ENCODE measurements around the gene ARHGAP15. TPM values are rescaled to one million over a fixed set of nuclear protein-coding genes. Genes with fewer than 3 reads are reported as not detected.
A peak's percentile ranks its signal among the peaks of the same experiment; 100 is the strongest.

The ARHGAP15 gene
- polyA plus RNA-seq, 3 donors, result 3.0 to 3.3 (median 3.2) TPM

DNA sequence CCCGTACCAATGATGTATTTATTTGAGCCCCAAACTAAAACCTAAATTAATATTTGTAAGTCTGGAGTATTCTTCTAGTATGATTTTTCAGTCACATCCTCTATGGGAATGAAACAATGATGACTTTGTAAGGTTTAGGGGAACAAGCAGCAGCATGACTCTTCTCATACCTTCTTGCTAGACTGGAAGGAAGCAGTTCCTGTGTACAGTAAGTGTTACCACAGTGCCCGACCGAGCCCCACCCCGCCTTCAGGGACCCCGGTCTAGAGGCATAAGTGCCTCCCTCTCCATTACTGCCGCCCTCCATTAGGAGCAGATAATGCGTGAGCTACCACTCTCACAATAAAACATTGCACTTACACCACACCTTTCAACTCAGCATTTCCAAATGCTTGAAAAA, 599.3 kb downstream of the ARHGAP15 start:
- no peak for DNase-seq (ENCODE audit: extremely low read depth in 1 of 11, low read depth in 9 of 11, low spot score in 4 of 11)

DNA sequence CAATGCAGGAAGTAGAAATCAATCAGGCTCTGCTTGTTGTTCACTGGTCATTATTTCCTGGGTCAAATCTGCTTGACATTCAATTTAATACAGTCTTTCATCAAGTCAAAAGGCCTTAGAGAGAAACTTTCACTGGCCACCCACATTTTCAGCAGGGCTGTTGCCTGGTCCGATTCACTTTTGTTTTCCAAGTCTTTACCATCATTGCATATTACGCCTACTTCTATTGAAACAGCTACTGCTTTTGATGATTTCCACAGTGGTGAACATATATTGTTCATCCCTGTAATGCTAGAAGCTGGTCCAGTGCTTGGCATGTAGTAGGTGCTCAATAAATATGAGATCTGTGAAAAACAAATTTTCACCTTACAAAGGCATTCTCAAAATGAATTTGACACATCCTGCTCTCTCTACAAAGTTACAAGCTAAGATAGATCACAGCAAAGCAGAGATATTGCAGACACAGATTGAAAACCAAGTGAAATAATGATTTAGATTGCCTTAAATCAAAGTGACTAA, 600.1 kb downstream of the ARHGAP15 start:
- no peak for DNase-seq (ENCODE audit: extremely low read depth in 1 of 11, low read depth in 9 of 11, low spot score in 4 of 11)

DNA sequence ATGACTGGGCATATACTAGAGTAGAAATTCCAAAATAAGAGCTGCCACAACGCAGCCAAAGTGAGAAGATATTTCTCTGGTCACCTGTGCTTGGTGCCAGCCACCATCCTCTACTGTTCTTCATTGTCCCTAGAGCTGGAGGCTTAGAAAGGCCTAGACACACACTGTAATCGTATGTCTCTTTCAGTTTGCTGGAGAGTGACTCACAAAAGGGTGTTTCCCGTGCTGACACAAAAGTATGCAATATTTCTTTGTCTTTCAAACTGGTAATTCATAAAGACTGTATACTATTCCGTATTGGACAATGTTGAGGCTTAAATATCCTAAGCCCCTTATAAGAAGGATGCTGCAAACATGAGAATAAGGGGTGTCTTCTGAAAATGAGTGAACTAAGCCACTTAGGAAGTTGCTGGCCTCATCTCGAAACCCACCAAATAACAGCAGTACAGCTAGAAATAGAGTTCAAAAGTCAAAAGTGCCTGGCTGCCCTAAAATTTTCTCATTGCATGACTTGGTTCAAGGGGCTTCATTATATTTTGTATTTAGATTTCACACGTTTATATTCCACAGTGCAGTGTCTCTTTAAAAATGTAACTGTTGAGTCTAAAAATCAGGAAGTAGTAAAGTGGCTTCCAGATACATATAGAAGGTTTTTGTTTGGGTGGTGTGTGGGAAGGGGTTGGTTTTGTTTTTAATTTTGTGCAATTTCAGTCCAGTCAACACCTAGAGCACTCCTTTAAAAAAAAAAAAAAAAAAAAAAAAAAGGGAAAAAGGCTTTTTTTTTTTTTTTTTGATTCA, 601.1 kb downstream of the ARHGAP15 start:
- no peak for DNase-seq (ENCODE audit: extremely low read depth in 1 of 11, low read depth in 9 of 11, low spot score in 4 of 11)

DNA sequence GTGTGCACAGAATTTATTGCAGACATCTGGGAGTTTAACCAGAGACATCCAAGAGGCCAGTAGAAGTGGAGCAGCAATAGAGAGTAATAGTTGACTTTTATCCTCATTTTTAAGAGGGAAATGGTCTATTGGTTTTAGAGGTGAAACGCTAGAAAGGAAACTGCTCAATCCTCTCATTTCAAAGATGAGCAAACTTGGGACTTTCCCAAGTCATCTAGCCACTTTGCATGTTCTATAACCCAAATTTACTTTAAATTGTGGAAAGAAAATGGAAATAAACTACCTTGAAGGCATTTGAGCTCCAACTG, 601.7 kb downstream of the ARHGAP15 start:
- DNase-seq (ENCODE audit: extremely low read depth in 1 of 11, low read depth in 9 of 11, low spot score in 4 of 11), result no peak

DNA sequence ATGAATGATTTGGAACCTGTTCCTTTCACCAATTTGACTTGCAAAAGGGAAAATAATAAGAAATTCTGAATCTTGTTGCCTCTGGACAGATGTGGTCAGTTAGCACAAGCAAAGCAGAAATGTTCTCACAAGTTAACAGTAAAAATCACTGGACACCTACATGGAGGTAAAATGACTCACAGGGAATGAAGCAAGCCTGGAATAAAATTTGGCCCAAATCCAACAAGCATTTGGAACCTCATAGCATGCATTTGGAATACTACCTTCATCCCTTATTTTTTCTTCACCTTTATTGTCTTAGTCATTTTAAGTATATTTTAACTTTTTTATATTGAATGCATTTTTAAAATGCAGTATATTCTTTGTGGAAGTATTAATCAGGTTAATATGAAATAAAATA, 602.9 kb downstream of the ARHGAP15 start:
- no peak for DNase-seq (ENCODE audit: extremely low read depth in 1 of 11, low read depth in 9 of 11, low spot score in 4 of 11)

DNA sequence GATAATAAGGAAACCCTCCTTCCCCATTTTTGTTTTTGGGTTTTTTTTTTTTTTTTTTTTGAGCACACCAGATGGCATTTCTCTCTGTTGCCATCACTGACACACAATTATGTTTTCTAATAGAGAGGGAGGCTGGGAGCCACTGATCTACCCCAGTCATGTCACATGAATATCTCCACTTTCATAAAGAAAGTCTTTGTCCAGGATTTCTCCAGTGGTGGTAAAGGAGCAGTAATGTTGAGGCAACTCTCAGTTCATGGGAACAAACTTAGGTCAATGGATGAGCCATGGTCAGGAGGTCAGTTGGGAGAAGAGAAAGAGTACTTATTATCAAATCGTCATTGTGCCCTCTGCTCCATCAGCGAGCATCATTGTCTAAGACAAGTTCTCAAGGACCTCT, 603.7 kb downstream of the ARHGAP15 start:
- no peak for DNase-seq (ENCODE audit: extremely low read depth in 1 of 11, low read depth in 9 of 11, low spot score in 4 of 11)

DNA sequence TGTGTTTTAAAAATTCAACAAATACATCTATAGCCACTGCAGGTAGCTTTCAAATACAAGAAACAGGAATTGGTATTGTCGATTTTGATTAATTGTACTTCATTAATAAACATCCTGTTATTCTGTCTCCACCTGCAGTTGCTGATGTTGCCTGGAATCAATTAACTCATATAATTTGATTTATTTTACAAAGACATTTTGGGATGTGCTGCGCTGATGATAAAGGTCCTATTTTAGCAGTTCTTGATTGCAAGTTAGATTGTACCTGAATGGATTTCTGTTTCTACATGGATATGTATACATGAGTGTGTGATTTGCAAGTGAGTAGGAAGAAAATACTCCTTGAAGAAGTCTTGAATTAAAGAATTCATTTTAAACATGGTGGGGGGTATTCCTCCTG, 605.3 kb downstream of the ARHGAP15 start:
- no peak for DNase-seq (ENCODE audit: extremely low read depth in 1 of 11, low read depth in 9 of 11, low spot score in 4 of 11)

DNA sequence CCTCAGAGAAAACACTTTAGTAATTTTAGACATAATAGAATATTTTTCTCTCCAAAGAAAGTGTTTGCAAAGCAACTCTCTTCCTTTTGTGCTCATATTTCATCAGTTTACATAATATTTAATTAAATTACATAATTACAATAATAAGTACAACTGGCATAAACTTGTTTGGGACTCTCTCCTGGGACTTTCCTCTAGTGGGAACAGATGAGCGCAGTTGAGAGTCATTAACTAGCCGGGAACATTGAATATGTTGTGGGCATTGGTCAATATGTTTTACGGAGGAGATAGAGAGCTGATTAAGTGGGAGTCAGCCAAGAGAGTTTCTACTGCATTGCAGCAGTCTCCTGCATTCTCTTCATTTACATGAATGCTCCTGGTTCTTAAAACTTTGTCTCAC, 607.7 kb downstream of the ARHGAP15 start:
- no peak for DNase-seq (ENCODE audit: extremely low read depth in 1 of 11, low read depth in 9 of 11, low spot score in 4 of 11)

DNA sequence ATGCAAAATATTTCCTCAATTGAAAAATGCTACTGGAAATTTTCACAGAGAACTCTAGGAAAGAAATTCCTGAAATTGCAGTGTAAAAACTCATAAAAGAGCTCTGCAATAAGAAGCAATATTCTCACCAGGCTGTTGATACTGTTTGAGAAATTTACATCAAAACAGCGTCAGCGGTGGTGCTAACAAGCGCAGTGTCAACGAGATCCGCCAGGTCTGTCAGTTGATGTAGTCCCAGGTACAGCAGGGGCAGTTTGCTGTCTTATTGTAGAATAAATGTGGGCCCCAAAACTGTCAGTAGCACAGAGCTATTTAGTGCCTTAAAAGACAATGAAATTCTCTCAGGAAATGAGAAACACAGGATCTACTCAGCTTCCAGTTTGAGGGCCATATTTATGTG, 611.2 kb downstream of the ARHGAP15 start:
- DNase-seq (ENCODE audit: extremely low read depth in 1 of 11, low read depth in 9 of 11, low spot score in 4 of 11), result no peak

DNA sequence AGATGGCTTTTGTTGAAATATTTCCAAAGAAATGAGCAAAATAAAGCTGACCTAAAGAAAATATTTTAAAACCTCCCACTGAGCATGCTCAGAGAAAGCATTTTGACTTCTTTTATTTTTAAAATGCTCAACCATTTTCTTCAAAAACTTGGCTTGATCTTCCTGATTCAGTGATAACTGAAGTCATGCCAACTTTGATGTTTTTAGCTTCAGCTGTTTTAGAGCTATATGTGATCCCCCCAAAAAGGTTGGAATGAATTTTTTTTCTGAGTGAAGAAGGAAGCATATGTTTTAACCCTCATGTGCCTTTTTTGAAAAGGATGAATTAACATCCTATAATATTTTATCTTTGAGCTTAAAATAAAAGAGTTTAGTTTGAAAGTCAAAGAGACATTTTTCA, 612.0 kb downstream of the ARHGAP15 start:
- DNase-seq (ENCODE audit: extremely low read depth in 1 of 11, low read depth in 9 of 11, low spot score in 4 of 11), result no peak

DNA sequence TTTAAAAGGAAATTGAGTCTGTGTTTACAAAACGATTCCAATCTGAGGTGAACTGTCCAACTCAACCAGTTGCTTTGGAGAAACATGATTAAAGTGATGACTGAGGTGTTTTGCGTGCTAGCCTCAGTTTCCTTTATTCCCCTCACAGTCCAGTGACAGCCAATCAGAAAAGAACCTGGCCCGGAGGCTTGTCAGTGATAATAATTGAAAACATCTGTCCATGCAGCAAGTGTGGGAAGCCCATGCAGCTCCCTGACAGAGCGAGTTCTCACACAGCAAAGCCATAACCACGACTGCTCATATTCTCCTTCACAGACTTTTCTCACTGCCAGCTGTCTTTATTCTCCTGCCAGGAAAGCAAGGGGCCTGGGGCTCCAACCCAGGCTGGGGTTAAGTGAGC, 613.4 kb downstream of the ARHGAP15 start:
- DNase-seq (ENCODE audit: extremely low read depth in 1 of 11, low read depth in 9 of 11, low spot score in 4 of 11), result no peak

DNA sequence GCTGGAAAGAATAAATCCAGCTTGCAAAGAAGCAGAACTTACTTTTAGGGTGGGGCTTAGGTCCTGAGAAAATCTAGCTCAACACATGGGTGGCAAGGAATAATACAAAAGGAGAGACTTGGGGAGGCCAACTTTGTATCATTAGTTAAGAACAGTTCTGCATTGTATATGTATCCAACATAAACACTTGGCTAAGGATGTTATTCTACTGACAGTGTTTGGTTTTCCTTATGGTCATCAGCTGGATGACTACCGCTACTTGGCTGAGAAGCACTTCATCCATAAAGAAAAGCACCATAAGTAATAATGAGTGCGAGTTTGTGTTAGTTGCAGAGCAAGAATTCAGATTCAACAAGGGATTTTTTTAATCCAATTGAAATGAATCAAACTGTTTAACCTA, 614.9 kb downstream of the ARHGAP15 start:
- DNase-seq (ENCODE audit: extremely low read depth in 1 of 11, low read depth in 9 of 11, low spot score in 4 of 11), result no peak

DNA sequence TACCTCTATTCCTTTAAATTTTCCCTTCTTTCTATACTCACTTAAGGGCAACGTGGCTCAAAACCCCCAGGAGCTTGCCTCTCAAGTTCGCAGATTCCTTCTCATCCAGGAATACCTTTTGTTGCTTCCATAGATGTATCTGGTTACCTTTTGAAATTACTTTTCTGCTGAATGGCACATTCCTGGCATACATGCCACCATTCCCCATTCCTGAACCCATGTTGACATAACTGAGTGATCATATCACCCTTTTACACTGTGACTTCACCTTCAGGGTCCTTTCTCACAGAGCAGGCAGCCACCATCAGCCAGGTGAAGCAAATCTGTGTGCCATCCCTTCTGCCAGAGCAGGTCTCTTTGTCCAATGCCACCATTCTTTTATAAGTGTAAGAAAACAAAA, 615.8 kb downstream of the ARHGAP15 start:
- DNase-seq (ENCODE audit: extremely low read depth in 1 of 11, low read depth in 9 of 11, low spot score in 4 of 11), result peak in 2 of 11 donors; percentile 7 to 16

DNA sequence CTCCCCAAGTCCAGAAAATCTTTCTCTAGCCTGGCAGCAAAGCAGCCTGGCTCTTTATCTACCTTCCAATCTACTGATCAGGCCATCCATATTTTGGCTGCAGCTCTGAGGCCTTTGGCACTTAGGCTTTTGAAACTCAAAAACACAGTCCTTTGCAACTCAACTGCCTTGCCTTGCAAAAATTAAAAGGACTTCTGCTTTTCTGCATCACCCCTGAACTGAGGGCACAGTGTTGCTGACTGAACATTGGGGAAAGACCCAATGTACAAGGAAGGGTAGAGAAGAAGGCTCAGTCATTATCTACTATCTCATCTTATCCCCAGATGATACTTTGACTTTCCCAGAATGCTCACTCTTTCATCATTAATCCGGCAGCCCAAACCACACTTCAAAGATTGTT, 625.5 kb downstream of the ARHGAP15 start:
- DNase-seq (ENCODE audit: extremely low read depth in 1 of 11, low read depth in 9 of 11, low spot score in 4 of 11), result no peak

DNA sequence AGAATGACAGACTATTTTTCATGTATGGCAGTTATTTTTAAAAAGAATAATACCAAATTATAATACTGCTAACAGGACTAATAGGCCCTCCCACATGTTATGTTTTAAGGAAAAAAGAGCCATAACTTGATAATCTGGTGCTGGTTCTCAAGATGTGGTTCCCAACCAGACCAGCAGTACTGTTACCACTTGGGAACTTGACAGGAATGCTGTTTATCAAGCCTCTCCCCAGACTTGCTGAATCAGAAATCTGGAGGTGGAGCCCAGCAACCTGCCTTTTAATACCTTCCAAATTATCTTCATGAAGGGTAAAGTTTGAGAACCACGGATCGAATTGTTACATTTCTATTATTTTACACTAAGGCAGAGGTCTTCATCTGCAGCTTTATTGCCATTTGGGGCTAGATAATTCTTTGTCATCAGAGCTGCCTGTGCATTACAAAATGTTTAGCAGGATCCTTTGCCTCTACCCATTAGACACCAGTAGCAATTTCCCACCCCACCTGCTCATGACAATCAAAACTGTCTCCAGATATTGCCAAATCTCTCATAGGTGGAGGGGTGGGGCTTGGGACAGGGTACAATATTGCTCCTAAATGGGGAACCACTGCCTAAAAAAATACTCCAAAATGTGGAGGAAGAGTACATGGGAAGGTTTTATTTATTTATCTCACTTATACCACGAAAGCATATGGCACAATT, 629.6 kb downstream of the ARHGAP15 start:
- DNase-seq (ENCODE audit: extremely low read depth in 1 of 11, low read depth in 9 of 11, low spot score in 4 of 11), result no peak

DNA sequence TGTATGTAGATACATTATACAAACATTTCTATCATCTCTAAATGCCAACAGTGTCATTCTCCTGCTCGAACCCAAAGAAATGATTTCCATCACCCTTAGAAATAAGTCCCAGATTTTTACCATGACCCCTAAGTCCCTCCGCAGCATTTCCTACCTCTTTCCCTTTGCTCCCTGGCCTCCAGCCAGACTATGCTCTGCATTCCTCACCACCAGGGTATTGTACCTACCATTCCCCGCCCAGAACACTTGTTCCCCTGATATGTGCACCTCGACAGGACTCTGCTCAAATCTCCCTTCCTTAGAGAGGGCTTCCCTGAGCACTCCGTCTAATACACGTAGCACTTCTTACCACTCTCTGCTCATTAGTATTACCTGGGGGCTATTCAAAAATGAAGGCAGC, 630.2 kb downstream of the ARHGAP15 start:
- no peak for DNase-seq (ENCODE audit: extremely low read depth in 1 of 11, low read depth in 9 of 11, low spot score in 4 of 11)

DNA sequence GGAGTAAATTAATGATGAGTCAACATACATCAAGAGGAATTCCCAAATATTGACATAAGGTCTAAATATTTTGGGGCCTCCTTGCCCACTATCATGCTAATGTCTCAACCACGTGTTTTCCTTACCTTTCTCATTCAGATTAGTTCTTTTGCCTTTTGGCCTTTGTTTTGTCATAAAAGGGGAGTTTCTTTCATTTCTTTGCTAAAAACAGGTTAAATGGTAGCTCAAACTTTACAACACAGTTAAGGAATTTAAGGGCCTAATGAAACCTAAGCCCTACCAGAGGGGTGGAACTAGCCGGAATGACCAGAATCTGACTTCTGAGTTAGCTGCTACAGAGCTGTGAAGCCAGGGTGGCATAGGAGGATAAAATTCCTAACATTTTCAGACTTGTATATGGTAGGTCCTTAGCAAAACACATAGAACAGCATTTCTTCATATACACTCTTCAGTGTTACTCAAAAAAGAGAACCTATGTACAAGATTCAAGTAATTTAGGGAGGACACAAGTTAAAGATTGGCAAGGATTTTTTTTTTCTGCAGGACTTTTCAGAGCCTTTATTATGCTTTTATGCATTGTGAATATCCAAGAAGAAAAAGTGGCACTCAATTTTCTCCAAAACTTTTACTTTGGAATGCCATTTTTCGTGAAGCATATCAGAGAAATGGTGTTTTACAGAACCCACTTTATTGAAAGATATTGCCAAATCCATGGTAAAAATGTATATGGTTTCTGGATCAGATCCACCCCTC, 633.1 kb downstream of the ARHGAP15 start:
- no peak for DNase-seq (ENCODE audit: extremely low read depth in 1 of 11, low read depth in 9 of 11, low spot score in 4 of 11)

DNA sequence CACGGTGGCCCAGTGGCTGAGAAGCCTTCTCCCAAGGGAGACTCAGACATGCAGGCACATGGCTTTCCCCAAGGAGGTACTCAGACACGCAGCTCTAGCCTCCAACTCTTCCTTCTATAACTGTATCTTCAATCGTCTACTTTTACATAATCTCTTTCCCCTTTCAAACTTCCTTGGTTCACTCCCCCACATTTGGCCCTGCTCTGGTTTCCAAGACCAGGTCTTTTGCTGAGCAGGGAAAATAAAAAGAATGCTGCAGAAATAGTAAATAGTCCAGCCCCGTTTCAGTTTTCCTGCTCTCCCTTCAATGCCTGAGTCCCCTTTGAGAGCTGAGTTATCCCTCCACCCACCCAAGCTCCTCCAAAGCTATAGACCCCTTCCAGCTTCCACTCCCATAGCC, 635.0 kb downstream of the ARHGAP15 start:
- DNase-seq (ENCODE audit: extremely low read depth in 1 of 11, low read depth in 9 of 11, low spot score in 4 of 11), result peak in 3 of 11 donors; percentile 6 to 19 (median 14)

DNA sequence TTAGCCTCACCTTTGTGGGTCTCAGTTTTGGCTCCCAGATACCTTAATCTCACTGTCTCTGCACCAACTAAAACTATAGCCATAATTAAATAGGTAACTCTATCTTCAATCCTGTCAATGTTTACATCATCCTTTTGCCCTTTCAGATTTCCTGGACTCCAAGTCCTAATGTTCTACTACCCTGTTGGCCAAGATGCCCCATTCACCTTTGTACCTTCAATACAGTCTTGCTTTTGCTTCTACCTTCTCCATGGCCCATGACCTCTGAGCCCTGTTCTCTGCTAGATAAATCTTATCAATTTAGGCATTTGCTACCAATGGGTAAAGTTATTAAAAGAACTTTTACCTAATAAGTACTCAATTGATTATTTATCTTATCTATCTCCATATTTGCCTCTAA, 635.5 kb downstream of the ARHGAP15 start:
- no peak for DNase-seq (ENCODE audit: extremely low read depth in 1 of 11, low read depth in 9 of 11, low spot score in 4 of 11)

DNA sequence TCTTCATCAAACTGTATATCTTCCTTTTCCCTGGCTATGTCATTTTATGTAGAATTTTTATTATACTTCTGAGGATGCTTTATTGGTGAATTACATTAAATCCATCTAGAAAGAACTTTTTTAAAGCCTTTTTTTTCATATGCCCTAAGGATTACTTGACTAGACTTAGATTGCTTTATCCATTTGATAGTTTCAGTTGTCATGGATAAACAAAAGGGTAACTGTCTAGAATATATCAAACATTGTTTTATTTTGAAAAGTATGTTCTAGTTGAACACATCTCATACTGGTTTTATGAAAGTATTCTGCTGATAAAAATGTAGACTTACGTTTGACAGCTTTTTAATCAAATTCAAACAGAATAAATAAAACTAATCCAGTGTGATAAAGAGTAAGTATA, 639.8 kb downstream of the ARHGAP15 start:
- DNase-seq (ENCODE audit: extremely low read depth in 1 of 11, low read depth in 9 of 11, low spot score in 4 of 11), result no peak

All from renal cortex interstitium (tissue), 11 donors.